ENCODE results near the gene CASS4.

DNA sequence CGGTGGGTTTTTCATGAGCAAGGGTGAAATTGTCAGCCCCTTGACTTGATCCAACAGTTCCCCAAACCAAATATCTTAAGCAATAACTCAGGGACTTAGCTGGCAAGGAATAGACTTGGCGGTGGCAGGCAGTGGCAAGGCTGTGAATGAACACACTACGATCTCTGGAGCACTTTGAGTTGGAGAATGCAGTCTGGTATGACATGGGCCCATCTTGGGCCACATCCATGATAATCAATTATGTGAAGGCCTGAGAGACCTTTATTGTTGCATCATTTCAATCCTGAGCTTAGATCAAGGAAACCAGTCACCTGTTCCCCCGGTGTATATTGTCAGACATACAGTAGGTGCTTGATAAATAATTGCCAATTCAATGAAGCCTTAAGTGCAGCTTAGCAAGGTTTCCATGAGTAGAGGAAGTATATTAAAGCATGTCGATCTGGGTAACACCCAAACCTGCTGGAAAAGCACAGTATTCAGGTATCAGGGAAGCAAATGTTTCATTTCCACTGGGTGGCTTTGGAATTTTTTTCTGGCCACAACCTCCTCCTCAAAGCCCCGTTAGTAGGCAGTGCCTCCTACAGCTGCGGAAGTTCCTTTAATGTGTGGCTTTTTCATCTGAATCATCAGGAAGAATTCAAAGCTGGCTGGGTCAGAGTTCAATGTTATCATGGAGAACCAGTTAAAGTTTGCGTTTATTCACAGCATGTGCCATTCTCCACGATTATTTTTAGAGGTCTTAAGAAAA, 10.2 kb downstream of the CASS4 start:
- TF ChIP-seq, protein P1, sequence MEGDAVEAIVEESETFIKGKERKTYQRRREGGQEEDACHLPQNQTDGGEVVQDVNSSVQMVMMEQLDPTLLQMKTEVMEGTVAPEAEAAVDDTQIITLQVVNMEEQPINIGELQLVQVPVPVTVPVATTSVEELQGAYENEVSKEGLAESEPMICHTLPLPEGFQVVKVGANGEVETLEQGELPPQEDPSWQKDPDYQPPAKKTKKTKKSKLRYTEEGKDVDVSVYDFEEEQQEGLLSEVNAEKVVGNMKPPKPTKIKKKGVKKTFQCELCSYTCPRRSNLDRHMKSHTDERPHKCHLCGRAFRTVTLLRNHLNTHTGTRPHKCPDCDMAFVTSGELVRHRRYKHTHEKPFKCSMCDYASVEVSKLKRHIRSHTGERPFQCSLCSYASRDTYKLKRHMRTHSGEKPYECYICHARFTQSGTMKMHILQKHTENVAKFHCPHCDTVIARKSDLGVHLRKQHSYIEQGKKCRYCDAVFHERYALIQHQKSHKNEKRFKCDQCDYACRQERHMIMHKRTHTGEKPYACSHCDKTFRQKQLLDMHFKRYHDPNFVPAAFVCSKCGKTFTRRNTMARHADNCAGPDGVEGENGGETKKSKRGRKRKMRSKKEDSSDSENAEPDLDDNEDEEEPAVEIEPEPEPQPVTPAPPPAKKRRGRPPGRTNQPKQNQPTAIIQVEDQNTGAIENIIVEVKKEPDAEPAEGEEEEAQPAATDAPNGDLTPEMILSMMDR (IDR thresholded peaks at IDR 0.05): no peak
- TF ChIP-seq, protein P2, sequence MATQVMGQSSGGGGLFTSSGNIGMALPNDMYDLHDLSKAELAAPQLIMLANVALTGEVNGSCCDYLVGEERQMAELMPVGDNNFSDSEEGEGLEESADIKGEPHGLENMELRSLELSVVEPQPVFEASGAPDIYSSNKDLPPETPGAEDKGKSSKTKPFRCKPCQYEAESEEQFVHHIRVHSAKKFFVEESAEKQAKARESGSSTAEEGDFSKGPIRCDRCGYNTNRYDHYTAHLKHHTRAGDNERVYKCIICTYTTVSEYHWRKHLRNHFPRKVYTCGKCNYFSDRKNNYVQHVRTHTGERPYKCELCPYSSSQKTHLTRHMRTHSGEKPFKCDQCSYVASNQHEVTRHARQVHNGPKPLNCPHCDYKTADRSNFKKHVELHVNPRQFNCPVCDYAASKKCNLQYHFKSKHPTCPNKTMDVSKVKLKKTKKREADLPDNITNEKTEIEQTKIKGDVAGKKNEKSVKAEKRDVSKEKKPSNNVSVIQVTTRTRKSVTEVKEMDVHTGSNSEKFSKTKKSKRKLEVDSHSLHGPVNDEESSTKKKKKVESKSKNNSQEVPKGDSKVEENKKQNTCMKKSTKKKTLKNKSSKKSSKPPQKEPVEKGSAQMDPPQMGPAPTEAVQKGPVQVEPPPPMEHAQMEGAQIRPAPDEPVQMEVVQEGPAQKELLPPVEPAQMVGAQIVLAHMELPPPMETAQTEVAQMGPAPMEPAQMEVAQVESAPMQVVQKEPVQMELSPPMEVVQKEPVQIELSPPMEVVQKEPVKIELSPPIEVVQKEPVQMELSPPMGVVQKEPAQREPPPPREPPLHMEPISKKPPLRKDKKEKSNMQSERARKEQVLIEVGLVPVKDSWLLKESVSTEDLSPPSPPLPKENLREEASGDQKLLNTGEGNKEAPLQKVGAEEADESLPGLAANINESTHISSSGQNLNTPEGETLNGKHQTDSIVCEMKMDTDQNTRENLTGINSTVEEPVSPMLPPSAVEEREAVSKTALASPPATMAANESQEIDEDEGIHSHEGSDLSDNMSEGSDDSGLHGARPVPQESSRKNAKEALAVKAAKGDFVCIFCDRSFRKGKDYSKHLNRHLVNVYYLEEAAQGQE (IDR thresholded peaks at IDR 0.05; ENCODE audit: insufficient read depth in 1 of 2, low read depth in 2 of 2, low read length in 1 of 2): no peak
- TF ChIP-seq POLR2AphosphoS5 (IDR thresholded peaks at IDR 0.05; ENCODE audit: low read depth, low read length) (no peak), SIN3A (IDR thresholded peaks at IDR 0.05; ENCODE audit: borderline replicate concordance, insufficient read depth, low read depth, low read length) (no peak), TCF7L2 (IDR thresholded peaks at IDR 0.05; ENCODE audit: low read depth, low read length) (no peak)

Data from Panc1 (cell line).